ENCODE results near the gene ROPN1.
"Not testable (repeated sequence)": the region's sequence is repeated elsewhere in the genome, so short reads cannot be mapped to it uniquely, and the experiment has no call there.

- not testable (repeated sequence) for TF ChIP-seq CTCF, POLR2A (IDR thresholded peaks at IDR 0.05)
Measured at GRCh38 chr3:124001366-124001765, 9.4 kb upstream of the ROPN1 start.

Data from vagina (tissue), 2 donors.